A549 (cell line): ENCODE results near the gene HOXB5.

Experiments
- ATOH8 ChIP-seq: fragments of 250-450 bp; sonication (Bioruptor Pico); IDR thresholded peaks from 2 replicates; pipeline ENCODE4 v1.5.0; 2020; ENCODE audit warnings: low read depth, mild to moderate bottlenecking, moderate library complexity
- CBX2 ChIP-seq: fragments of 200-600 bp; sonication (generic); IDR thresholded peaks from 2 replicates; pipeline ENCODE4 v1.6.1; 2016; ENCODE audit warnings: low read depth, mild to moderate bottlenecking, borderline replicate concordance
- CTCF ChIP-seq: fragments of >200 bp; sonication (Bioruptor Twin); formaldehyde crosslinking; IDR thresholded peaks from 3 replicates; pipeline ENCODE4 v1.5.1; 2016
- EHF ChIP-seq: fragments of 250-450 bp; sonication (Bioruptor Pico); IDR thresholded peaks from 2 replicates; pipeline ENCODE4 v1.5.0; 2020; ENCODE audit warnings: mild to moderate bottlenecking
- EP300 ChIP-seq, 2 experiments: fragments of >200 bp; sonication (Bioruptor Twin); formaldehyde crosslinking; IDR thresholded peaks; 2 replicates in 1 of 2; 3 replicates in 1 of 2; pipeline ENCODE4 v1.6.1; 2016 to 2017
- MAZ ChIP-seq: fragments of 150-350 bp; IDR thresholded peaks from 2 replicates; pipeline ENCODE4 v1.6.1; 2014; ENCODE audit warnings: antibody characterized with exemption, low read depth, low read length, borderline replicate concordance
- MYC ChIP-seq: IDR thresholded peaks from 2 replicates; pipeline ENCODE4 v1.6.1; 2012; ENCODE audit warnings: mild to moderate bottlenecking, inconsistent platforms, low read length, improper control_type of control experiment, borderline replicate concordance
- NPAS2 ChIP-seq: fragments of 250-450 bp; sonication (Bioruptor Pico); IDR thresholded peaks from 2 replicates; pipeline ENCODE4 v1.8.0; 2022; ENCODE audit warnings: mild to moderate bottlenecking, moderate library complexity, borderline replicate concordance
- POLR2A ChIP-seq: IDR thresholded peaks from 2 replicates; pipeline ENCODE4 v1.6.1; 2012; ENCODE audit warnings: mild to moderate bottlenecking, low read length
- RCOR1 ChIP-seq: fragments of 150-350 bp; IDR thresholded peaks from 2 replicates; pipeline ENCODE4 v1.6.1; 2014; ENCODE audit warnings: antibody characterized with exemption, low read length, low read depth
- REST ChIP-seq: fragments of 200-600 bp; sonication (generic); IDR thresholded peaks from 2 replicates; pipeline ENCODE4 v1.6.1; 2016; ENCODE audit warnings: antibody characterized with exemption, mild to moderate bottlenecking, moderate library complexity
- RNF2 ChIP-seq: fragments of 200-600 bp; sonication (generic); IDR thresholded peaks from 2 replicates; pipeline ENCODE4 v1.6.1; 2016; ENCODE audit warnings: low read depth, mild to moderate bottlenecking, antibody characterized with exemption, moderate library complexity, borderline replicate concordance
- ZNF302 ChIP-seq: fragments of 250-450 bp; sonication (Bioruptor Pico); IDR thresholded peaks from 2 replicates; pipeline ENCODE4 v1.9.0; 2021; ENCODE audit warnings: inconsistent platforms, mild to moderate bottlenecking, moderate library complexity

GRCh38 chr17:48613862-48614694 is 20.5 kb upstream of the HOXB5 start:
- TF ChIP-seq CBX2 (no peak), CTCF (no peak), REST (no peak), MYC (no peak), EP300 (IDR thresholded peaks at IDR 0.05) (no peak), ATOH8 (no peak), ZNF302 (CRISPR knock-in tag) (no peak), NPAS2 (CRISPR knock-in tag) (no peak), RCOR1 (no peak), RNF2 (0 out of 2 replicates have a peak, but pooled peaks have one; percentile 56), EHF (CRISPR knock-in tag) (no peak), POLR2A (peak; percentile 55), MAZ (no peak)
